ENCODE measurements around the gene KCNK4.
A peak's percentile ranks its signal among the peaks of the same experiment; 100 is the strongest.

KCNK4 gene

DNA sequence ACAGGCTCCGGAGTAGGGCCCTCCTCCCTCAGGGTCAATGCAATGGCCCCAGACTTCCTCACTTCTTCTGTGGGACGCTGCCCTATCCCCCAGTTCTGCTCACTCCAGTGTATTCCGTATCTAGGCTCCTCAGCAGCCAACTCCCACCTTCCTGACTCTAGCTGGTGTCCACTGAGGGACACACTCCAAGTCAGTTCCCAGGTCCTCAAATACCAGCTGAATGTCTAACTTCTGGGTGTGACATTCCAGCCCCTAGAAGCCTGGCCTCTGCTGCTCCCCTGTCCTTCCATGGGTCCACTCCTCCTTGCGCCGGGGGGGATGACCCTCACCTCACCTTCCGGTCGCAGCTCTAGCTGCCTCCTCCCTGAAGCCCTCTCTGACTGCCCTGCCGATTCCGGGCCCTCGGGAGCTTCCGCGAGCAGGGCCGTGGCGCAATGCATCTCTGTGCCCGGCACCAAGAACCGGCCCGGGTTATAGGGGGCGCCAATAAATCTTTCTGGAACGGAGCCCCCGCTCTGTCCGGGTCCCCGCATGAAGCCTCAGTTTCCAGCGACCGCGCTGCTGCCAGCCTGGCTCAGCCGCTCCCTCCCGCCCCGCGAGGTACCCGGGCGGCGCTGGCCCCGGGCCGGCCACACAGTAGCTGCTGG, 22.1 kb upstream of the KCNK4 start:
- peak overlapping the region; percentile 67 to 83 for H3K9ac ChIP-seq (ENCODE audit: low read depth in 1 of 2, low read length in 2 of 2)

DNA sequence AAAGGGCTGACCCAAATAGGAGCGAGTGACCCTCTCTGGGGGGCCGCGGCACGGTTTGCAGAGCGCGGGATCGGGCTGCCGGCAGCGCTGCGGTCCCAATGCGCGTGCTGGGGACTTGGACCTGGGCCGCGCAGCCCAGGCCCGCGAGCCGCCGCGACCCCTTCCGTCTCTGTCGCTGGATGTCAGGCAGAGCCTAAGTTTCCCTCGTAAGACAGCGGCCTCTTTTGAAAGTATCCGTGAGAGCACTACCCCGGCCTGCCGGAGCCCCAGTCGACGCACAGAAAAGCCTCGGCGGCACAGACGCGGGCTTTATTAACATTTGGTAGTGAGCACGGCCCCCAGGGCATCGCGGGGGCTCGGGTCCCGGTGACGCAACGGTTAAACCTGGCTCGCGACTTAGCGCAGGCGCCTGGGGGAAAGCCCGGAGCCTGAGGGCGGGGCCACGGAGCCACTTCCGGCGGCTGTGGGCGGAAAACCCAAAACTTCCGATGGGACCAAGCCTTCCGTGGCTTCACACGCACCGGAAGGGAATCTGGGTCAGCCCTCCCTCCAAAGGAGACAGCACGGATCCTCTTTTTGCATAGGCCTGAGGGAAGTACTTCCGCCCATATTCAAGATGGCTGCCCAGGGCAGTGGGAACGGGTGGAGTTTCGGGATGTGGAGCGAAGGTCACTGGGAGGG, 21.4 kb upstream of the KCNK4 start:
- H3K9me3 ChIP-seq (ENCODE audit: control insufficient read depth in 1 of 2, low read length in 2 of 2) = no peaks in the 10 kb centered on the region
- peaks cover 22 to 23% of the 10 kb centered on the region in 2 donors for H3K36me3 ChIP-seq (ENCODE audit: control insufficient read depth in 1 of 2, insufficient read depth in 2 of 2, low read length in 2 of 2)
- H3K27ac ChIP-seq (ENCODE audit: low read depth, low read length) = peak overlapping the region; percentile 95

More for the DNA sequence above, 22.1 kb upstream of the KCNK4 start:
- Histone ChIP-seq H3K27ac (ENCODE audit: low read depth, low read length) (peak overlapping the region; percentile 92), H3K36me3 (ENCODE audit: control insufficient read depth in 1 of 2, insufficient read depth in 2 of 2, low read length in 2 of 2) (peaks cover 29 to 30% of the 10 kb centered on the region in 2 donors), H3K27me3 (ENCODE audit: control insufficient read depth in 1 of 2, insufficient read depth in 2 of 2, low read length in 2 of 2) (no peaks in the 10 kb centered on the region), H3K4me1 (ENCODE audit: control insufficient read depth in 1 of 2, insufficient read depth in 2 of 2, low read length in 2 of 2) (peaks cover 49 to 52% of the 10 kb centered on the region in 2 donors), H3K9me3 (ENCODE audit: control insufficient read depth in 1 of 2, low read length in 2 of 2) (no peaks in the 10 kb centered on the region), H3K4me3 (ENCODE audit: low read depth in 1 of 2, low read length in 2 of 2) (peak overlapping the region; percentile 71 to 77)

DNA sequence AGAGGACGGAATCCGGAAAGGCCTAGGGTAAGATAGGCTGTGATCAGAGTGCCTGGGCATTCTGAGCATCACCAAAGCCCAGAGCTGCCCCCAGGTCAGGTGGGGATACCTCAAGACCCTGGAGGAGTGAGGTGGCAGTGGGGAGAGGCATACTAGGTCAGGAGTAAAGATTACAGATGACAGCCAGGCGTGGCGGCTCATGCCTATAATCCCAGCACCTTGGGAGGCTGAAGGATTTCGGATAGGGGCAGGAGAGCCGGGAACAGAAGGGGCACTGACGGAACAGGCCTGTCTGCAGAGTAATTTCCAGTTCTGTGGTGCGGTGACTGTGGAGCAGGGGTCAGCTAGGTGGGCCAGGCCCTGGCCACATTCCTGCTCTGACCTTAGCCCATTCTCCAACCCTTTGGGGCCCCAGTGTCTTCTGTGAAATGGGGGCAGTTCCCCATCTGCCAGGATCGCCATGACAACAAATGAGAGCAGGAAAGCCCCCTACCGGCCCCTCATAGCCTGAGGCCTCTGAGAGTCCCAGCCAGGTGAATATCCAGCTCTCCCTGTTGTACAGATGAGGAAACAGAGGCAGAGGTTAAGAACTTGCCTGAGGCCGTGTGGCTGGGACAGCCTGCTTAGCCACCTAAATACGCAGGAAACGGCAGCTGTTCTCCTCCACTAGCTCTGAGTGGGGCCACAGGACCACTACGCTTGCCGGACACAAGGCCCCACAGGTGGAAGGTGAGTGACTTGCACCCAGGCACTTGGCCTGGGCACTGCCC, 15.9 kb upstream of the KCNK4 start:
- H3K27me3 ChIP-seq (ENCODE audit: control insufficient read depth in 1 of 2, insufficient read depth in 2 of 2, low read length in 2 of 2) = no peaks in the 10 kb centered on the region
- H3K9me3 ChIP-seq (ENCODE audit: control insufficient read depth in 1 of 2, low read length in 2 of 2) = no peaks in the 10 kb centered on the region
- H3K4me3 ChIP-seq (ENCODE audit: low read depth in 1 of 2, low read length in 2 of 2) = no peak overlapping the region
- peaks cover 13% of the 10 kb centered on the region in 2 donors for H3K36me3 ChIP-seq (ENCODE audit: control insufficient read depth in 1 of 2, insufficient read depth in 2 of 2, low read length in 2 of 2)
- no peak overlapping the region for H3K9ac ChIP-seq (ENCODE audit: low read depth in 1 of 2, low read length in 2 of 2)
- no peak overlapping the region for H3K27ac ChIP-seq (ENCODE audit: low read depth, low read length)
- peaks cover 19 to 25% of the 10 kb centered on the region in 2 donors for H3K4me1 ChIP-seq (ENCODE audit: control insufficient read depth in 1 of 2, insufficient read depth in 2 of 2, low read length in 2 of 2)

More for the DNA sequence above, 21.4 kb upstream of the KCNK4 start:
- H3K4me3 ChIP-seq (ENCODE audit: low read depth in 1 of 2, low read length in 2 of 2) = peak overlapping the region; percentile 71 to 87
- peak overlapping the region; percentile 78 to 83 for H3K9ac ChIP-seq (ENCODE audit: low read depth in 1 of 2, low read length in 2 of 2)
- H3K27me3 ChIP-seq (ENCODE audit: control insufficient read depth in 1 of 2, insufficient read depth in 2 of 2, low read length in 2 of 2) = no peaks in the 10 kb centered on the region
- H3K4me1 ChIP-seq (ENCODE audit: control insufficient read depth in 1 of 2, insufficient read depth in 2 of 2, low read length in 2 of 2) = peaks cover 46 to 52% of the 10 kb centered on the region in 2 donors

DNA sequence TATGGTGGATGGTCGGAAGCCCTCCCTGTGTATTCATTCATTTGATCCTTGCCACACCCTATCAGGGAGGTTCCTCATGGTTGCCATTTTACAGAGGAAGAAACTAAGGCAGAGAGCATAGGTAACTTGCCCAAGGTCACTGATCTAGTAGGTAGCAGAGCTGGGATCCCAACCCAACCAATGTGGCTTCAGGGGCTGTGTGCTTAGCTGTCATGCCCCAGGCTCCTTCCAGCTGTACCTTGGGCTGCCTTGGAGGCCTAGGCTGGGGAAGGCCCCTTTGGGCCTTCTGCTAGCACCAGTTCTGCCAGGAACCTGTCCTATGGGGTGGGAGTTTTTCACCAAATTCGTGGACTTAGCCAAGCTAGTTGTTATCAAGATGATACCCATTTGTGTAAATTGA, 15.3 kb upstream of the KCNK4 start:
- no peaks in the 10 kb centered on the region for H3K9me3 ChIP-seq (ENCODE audit: control insufficient read depth in 1 of 2, low read length in 2 of 2)
- peaks cover 19 to 25% of the 10 kb centered on the region in 2 donors for H3K4me1 ChIP-seq (ENCODE audit: control insufficient read depth in 1 of 2, insufficient read depth in 2 of 2, low read length in 2 of 2)
- peaks cover 13% of the 10 kb centered on the region in 2 donors for H3K36me3 ChIP-seq (ENCODE audit: control insufficient read depth in 1 of 2, insufficient read depth in 2 of 2, low read length in 2 of 2)
- H3K4me3 ChIP-seq (ENCODE audit: low read depth in 1 of 2, low read length in 2 of 2) = no peak overlapping the region
- no peak overlapping the region for H3K9ac ChIP-seq (ENCODE audit: low read depth in 1 of 2, low read length in 2 of 2)
- no peak overlapping the region for H3K27ac ChIP-seq (ENCODE audit: low read depth, low read length)
- H3K27me3 ChIP-seq (ENCODE audit: control insufficient read depth in 1 of 2, insufficient read depth in 2 of 2, low read length in 2 of 2) = no peaks in the 10 kb centered on the region

DNA sequence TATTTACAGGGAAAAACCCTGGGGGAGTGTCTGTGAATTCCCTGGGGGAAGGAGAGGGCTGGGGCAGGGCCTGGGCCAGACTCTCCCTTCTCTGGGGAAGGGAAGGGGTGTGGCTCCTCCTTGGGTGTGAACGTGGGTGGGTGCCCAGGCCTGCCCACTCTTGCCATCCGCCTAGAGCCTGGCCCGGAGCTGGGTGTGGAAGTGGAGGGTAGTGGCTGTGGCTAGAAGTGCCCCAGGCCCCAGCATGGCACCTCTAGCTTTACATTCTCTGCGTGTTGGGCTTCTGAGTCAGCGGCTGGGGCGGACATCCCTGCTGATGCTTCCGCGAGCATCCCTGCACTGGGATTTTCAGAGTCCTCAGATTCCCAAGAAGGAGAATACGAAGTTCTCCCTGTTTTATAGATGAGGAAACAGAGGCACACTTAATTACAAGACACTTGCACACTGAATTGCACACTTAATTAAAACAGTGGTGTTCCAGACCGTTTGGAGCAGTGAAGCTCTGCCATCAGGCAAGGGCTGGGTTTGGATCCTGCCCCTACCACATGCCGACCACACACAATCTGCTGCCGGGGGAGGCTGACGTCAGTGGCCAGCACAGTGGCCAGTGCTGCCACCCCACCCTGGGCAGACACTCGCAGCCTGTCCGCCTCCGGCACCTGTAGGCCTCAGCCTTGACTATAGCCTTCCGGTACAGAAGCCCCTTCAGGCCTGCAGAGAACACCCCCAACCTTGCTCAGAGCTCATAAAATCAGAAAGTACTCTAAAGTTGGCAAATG, 14.3 kb upstream of the KCNK4 start:
- H3K27ac ChIP-seq (ENCODE audit: low read depth, low read length) = no peak overlapping the region
- H3K27me3 ChIP-seq (ENCODE audit: control insufficient read depth in 1 of 2, insufficient read depth in 2 of 2, low read length in 2 of 2) = no peaks in the 10 kb centered on the region
- peaks cover 13 to 17% of the 10 kb centered on the region in 2 donors for H3K36me3 ChIP-seq (ENCODE audit: control insufficient read depth in 1 of 2, insufficient read depth in 2 of 2, low read length in 2 of 2)
- H3K9ac ChIP-seq (ENCODE audit: low read depth in 1 of 2, low read length in 2 of 2) = peak overlapping the region in 1 of 2 donors; percentile 10
- H3K9me3 ChIP-seq (ENCODE audit: control insufficient read depth in 1 of 2, low read length in 2 of 2) = no peaks in the 10 kb centered on the region
- no peak overlapping the region for H3K4me3 ChIP-seq (ENCODE audit: low read depth in 1 of 2, low read length in 2 of 2)
- H3K4me1 ChIP-seq (ENCODE audit: control insufficient read depth in 1 of 2, insufficient read depth in 2 of 2, low read length in 2 of 2) = peaks cover 15 to 20% of the 10 kb centered on the region in 2 donors

DNA sequence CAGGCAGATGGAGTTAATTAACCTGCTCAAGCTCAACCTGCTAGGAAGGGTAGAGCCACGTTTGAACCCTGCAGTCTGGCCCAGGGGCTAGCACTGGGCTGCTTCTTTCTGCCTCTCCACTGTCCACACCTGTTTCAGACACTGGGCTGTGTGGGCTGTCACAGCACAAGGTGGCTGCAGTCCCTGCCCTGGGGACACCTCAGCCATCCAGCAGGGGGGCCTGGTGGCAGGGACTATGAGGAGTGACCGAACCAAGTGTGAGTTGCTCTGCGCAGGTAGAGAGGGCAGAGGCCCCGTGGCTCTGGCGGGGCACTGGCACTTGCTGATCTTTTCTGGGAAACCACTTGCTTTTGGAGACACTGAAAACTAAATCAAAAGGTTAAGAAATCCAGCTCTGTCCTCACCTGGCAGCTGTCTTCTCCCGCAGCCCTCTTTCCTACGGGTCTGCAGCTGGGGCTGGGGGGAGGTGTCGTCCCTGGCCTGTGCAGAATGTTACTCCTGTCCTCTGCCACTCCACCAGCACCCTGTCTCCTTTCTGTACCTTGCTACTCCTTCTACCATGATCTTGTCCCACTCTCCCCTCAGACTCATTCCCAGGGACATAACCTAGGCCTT, 12.4 kb upstream of the KCNK4 start:
- H3K27ac ChIP-seq (ENCODE audit: low read depth, low read length) = no peak overlapping the region
- peaks cover 13 to 20% of the 10 kb centered on the region in 2 donors for H3K36me3 ChIP-seq (ENCODE audit: control insufficient read depth in 1 of 2, insufficient read depth in 2 of 2, low read length in 2 of 2)
- H3K9me3 ChIP-seq (ENCODE audit: control insufficient read depth in 1 of 2, low read length in 2 of 2) = no peaks in the 10 kb centered on the region
- H3K4me3 ChIP-seq (ENCODE audit: low read depth in 1 of 2, low read length in 2 of 2) = no peak overlapping the region
- no peaks in the 10 kb centered on the region for H3K27me3 ChIP-seq (ENCODE audit: control insufficient read depth in 1 of 2, insufficient read depth in 2 of 2, low read length in 2 of 2)
- no peak overlapping the region for H3K9ac ChIP-seq (ENCODE audit: low read depth in 1 of 2, low read length in 2 of 2)
- peaks cover 14 to 15% of the 10 kb centered on the region in 2 donors for H3K4me1 ChIP-seq (ENCODE audit: control insufficient read depth in 1 of 2, insufficient read depth in 2 of 2, low read length in 2 of 2)

DNA sequence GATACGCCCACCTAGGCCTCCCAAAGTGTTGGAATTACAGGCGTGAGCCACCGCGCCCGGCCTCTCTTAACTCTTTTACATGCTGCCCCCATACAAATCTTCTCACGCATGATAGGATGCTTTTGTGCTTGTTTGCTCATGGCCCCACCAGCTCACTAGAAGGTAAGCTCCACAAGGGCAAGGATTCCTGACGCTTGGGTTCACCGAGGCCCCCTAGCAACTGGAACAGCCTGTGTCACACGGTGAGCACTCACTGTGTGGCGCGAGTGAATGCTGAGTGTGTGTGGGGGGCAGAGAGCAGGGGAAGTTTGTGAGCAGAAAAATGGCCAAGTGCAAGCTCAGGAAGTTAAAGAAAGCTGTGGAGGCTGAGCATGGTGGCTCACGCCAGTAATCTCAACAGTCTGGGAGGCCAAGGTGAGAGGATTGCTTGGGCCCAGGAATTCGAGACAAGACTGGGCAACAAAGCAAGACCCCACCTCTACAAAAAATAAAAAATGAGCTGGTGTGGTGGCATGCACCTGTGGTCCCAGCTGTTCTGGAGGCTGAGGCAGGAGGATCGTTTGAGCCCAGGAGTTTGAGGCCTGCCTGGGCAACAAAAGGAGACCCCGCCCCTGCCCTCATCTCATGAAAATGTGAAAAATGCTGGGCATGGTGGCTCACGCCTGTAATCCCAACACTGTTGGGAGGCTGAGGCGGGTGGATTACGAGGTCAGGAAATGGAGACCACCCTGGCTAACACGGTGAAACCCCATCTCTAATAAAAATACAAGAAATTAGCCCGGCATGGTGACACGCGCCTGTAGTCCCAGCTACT, 8.9 kb upstream of the KCNK4 start:
- H3K27ac ChIP-seq (ENCODE audit: low read depth, low read length) = no peak overlapping the region
- H3K9me3 ChIP-seq (ENCODE audit: control insufficient read depth in 1 of 2, low read length in 2 of 2) = no peaks in the 10 kb centered on the region
- H3K9ac ChIP-seq (ENCODE audit: low read depth in 1 of 2, low read length in 2 of 2) = no peak overlapping the region
- no peaks in the 10 kb centered on the region for H3K27me3 ChIP-seq (ENCODE audit: control insufficient read depth in 1 of 2, insufficient read depth in 2 of 2, low read length in 2 of 2)
- H3K4me1 ChIP-seq (ENCODE audit: control insufficient read depth in 1 of 2, insufficient read depth in 2 of 2, low read length in 2 of 2) = peaks cover 22 to 23% of the 10 kb centered on the region in 2 donors
- H3K36me3 ChIP-seq (ENCODE audit: control insufficient read depth in 1 of 2, insufficient read depth in 2 of 2, low read length in 2 of 2) = peaks cover 5 to 16% of the 10 kb centered on the region in 2 donors
- H3K4me3 ChIP-seq (ENCODE audit: low read depth in 1 of 2, low read length in 2 of 2) = no peak overlapping the region

DNA sequence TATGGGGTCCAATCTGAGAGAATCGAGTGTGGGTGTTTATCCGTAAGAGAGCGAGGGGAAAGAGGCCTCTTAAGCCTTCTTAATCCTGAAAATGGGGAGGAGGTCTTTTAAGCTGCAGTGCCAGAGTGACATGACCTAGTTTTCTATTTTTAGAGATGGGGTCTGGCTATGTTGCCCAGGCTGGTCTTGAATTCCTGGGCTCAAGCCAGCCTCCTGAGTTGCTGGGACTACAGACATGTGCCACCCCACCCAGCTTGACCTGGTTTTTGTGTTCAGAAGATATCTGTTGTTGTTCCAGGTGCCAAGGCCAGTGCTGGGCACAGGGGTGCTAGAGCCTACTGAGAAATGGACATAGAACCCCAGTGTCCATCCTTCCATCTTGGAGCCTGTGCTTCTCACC, 8.0 kb upstream of the KCNK4 start:
- Histone ChIP-seq H3K4me3 (ENCODE audit: low read depth in 1 of 2, low read length in 2 of 2) (no peak overlapping the region), H3K36me3 (ENCODE audit: control insufficient read depth in 1 of 2, insufficient read depth in 2 of 2, low read length in 2 of 2) (peaks cover 5 to 16% of the 10 kb centered on the region in 2 donors), H3K27me3 (ENCODE audit: control insufficient read depth in 1 of 2, insufficient read depth in 2 of 2, low read length in 2 of 2) (no peaks in the 10 kb centered on the region), H3K9ac (ENCODE audit: low read depth in 1 of 2, low read length in 2 of 2) (peak overlapping the region in 1 of 2 donors; percentile 98), H3K9me3 (ENCODE audit: control insufficient read depth in 1 of 2, low read length in 2 of 2) (no peaks in the 10 kb centered on the region), H3K4me1 (ENCODE audit: control insufficient read depth in 1 of 2, insufficient read depth in 2 of 2, low read length in 2 of 2) (peaks cover 20 to 23% of the 10 kb centered on the region in 2 donors), H3K27ac (ENCODE audit: low read depth, low read length) (no peak overlapping the region)

Data from duodenal mucosa (tissue), 2 donors.